ENCODE measurements around the gene CCDC142.
A peak's percentile ranks its signal among the peaks of the same experiment; 100 is the strongest.
"Not testable (repeated sequence)": the region's sequence is repeated elsewhere in the genome, so short reads cannot be mapped to it uniquely, and the experiment has no call there.

The CCDC142 gene

GRCh38 chr2:74464406-74464805 is 18.4 kb downstream of the CCDC142 start:
- no peak for DNase-seq (ENCODE audit: low read depth)

GRCh38 chr2:74462786-74463105 is 20.1 kb downstream of the CCDC142 start:
- no peak for DNase-seq (ENCODE audit: low read depth)

GRCh38 chr2:74462054-74462785 is 20.6 kb downstream of the CCDC142 start:
- no peak for DNase-seq (ENCODE audit: low read depth)

GRCh38 chr2:74461187-74462053 is 21.4 kb downstream of the CCDC142 start:
- no peak for DNase-seq (ENCODE audit: low read depth)

GRCh38 chr2:74460187-74460586 is 22.6 kb downstream of the CCDC142 start:
- DNase-seq (ENCODE audit: low read depth): not testable (repeated sequence)

GRCh38 chr2:74459503-74460118 is 23.2 kb downstream of the CCDC142 start:
- not testable (repeated sequence) for DNase-seq (ENCODE audit: low read depth)

GRCh38 chr2:74458938-74459363 is 23.8 kb downstream of the CCDC142 start:
- no peak for DNase-seq (ENCODE audit: low read depth)

GRCh38 chr2:74458132-74458937 is 24.5 kb downstream of the CCDC142 start, which contains the start of gene WBP1:
TSS of gene WBP1 (plus strand) at chr2:74458438. CDS start at chr2:74458603, 165 bp downstream.
- DNase-seq (ENCODE audit: low read depth): peak; percentile 97

GRCh38 chr2:74457549-74458131 is 25.2 kb downstream of the CCDC142 start:
- peak; percentile 72 for DNase-seq (ENCODE audit: low read depth)

- no peak for DNase-seq (ENCODE audit: low read depth)
Measured at GRCh38 chr2:74457129-74457548, 25.7 kb downstream of the CCDC142 start.

- DNase-seq (ENCODE audit: low read depth): peak; percentile 93
Measured at GRCh38 chr2:74454654-74455511, 27.9 kb downstream of the CCDC142 start, which contains the start of gene INO80B. TSS of gene INO80B (plus strand) at chr2:74455087. CDS start at chr2:74455117, 30 bp downstream.

- no peak for DNase-seq (ENCODE audit: low read depth)
Measured at GRCh38 chr2:74450570-74451190, 32.1 kb downstream of the CCDC142 start.

GRCh38 chr2:74448771-74449170 is 34.0 kb downstream of the CCDC142 start:
- no peak for DNase-seq (ENCODE audit: low read depth)

GRCh38 chr2:74447230-74447999 is 35.4 kb downstream of the CCDC142 start:
- DNase-seq (ENCODE audit: low read depth): no peak

GRCh38 chr2:74444498-74445318 is 38.1 kb downstream of the CCDC142 start:
- DNase-seq (ENCODE audit: low read depth): no peak

- not testable (repeated sequence) for DNase-seq (ENCODE audit: low read depth)
Measured at GRCh38 chr2:74442483-74443297, 40.1 kb downstream of the CCDC142 start.

Measured in activated T-cell treated with anti-CD3 and anti-CD28 coated beads for 1 hour (primary cell).